Endothelial cell of hepatic sinusoid (primary cell): ENCODE data around the gene PAPPA.

Source experiments
- in situ Hi-C: cut with HindIII; loops from 2 replicates; pipeline ENCODE4 v1.10.0; 2017; ENCODE audit warnings: low sequenced_read_pairs

PAPPA gene

DNA sequence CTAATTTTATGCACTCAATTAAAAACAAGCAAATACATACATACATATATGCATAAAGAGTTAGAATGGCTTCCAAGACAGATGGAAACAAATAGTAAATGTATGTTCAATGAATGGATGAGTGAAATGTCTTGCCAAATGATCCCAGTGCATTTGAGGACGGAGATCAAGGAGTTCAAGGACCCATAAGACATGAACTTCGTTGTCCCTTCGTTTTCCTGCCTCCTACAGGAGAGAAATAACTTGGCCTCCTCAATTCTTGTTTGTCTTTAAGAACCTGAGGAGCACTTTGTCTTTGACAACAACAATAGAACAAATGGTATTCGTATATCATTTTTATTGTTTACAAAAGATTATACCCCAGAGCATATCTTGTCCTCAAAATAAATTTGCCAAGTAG, 2.4 kb upstream of the PAPPA start:
- in situ Hi-C loops = no loop called here

- in situ Hi-C loops = no loop called here
Observed at GRCh38 chr9:116151966-116152381, 1.6 kb upstream of the PAPPA start.

GRCh38 chr9:116152390-116152789, 1.2 kb upstream of the PAPPA start:
- in situ Hi-C loops = no loop called here

GRCh38 chr9:116152941-116153764, 438 bp upstream of the PAPPA start:
- in situ Hi-C loops = no loop called here

- in situ Hi-C loops = no loop called here
Observed at GRCh38 chr9:116154334-116154975, 864 bp downstream of the PAPPA start.

- in situ Hi-C loops = no loop called here
Observed at GRCh38 chr9:116154976-116155697, 1.5 kb downstream of the PAPPA start.

GRCh38 chr9:116155698-116156039, 2.1 kb downstream of the PAPPA start:
- in situ Hi-C loops = no loop called here

GRCh38 chr9:116156621-116157314, 3.2 kb downstream of the PAPPA start:
- in situ Hi-C loops = no loop called here

DNA sequence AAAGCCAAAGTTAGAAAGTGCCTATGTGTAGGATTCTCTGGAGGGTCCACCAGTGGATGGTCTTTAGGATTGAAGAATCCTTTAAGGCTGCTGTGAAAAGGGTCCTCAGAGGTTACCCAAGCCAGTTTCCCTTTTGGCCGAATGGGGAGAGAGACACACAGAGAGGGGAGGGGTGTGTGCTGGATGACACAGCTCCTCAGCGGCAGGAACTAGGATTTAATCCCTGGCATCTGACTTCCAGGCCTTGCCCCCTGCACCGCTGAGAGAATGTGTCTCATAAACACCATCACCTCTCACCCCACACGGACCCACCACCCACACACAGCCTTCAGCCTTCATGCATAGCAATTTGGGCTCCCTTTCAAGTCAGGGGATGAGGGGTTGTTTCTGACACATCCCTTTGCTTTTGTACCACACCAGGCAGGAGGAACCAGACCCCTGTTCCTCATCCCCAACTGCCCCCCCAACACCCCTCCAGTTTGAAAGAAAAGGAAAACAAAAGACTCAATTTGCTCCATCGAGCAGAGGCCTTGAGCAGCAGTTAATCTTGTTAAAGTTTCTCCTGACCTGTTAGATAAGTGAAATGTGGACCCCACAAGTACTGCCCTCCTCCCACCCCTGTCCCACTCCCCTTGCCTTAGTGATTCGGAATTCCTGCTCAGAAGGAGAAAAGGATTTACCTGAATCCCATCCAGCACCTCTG, 4.0 kb downstream of the PAPPA start:
- in situ Hi-C loops = no loop called here

DNA sequence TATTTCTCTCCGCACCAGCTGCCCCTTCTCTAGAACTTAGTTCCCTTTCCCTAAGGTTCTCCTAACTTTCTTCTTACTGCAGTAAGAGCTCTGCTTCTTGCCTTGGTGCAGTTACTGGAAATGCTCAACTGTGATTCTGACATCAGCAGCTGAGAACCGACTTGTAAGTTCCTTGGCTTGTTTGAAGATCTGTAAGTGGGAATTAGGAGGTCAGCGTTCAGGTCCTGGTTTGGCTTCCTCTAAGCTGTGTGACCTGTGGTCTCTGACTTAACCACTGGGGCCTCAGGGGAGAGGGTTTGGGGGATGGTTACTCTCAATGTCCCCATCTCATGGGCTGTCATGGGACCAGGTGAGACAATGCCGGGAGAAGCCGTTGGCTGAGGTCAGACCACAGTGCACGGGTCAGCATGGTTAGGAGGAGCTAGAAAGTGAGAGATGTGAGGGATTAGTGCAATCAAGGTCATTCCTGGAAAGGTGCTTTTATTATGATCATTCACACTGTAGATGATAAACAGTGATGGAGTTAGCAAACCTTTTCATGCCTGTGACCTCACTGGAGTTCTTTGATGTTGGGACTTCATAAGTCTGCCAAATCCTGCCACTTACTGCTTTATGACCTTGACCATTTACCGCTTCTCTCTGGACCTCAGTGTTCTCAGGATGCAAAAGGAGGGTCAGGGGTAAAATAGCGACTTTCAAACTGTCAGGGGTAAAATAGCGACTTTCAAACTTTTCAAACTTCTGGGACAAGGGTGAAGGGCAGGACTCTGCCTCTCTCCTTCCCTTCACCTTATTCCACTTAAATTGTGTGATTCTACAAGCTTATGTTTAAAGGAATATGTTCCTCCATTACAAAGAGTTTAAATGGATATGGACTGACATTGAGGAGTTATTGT, 7.3 kb downstream of the PAPPA start:
- in situ Hi-C loops = loop anchor here (5.0 kb wide), 1 partner anchor 61 kb away; no protein-coding TSS in a partner anchor

DNA sequence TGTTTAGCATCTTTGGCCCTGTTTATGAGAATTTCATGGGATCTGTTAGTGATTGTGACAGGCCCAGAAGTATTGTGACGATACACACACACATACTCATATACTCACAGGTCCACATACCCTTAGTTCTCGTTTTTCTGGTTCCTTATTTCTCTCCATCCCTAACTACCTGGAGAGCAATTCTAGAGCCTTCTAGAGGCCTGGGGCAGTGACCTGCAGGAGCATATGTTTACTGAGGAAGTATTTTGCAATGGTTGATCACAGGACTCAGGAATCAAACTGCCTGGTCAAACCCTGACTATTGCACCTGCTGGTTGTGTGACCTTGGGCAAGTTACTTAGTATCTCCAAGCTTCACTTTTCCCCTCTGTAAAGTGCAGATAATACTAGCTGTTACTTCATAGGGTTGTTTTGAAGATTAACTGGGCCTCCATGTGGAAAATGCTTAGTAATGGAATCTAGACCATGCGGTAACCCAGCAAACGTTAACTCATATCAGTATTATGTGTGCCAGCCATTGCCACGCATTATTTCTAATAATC, 8.7 kb downstream of the PAPPA start:
- in situ Hi-C loops = loop anchor here (5.0 kb wide), 1 partner anchor 60 kb away; no protein-coding TSS in a partner anchor

DNA sequence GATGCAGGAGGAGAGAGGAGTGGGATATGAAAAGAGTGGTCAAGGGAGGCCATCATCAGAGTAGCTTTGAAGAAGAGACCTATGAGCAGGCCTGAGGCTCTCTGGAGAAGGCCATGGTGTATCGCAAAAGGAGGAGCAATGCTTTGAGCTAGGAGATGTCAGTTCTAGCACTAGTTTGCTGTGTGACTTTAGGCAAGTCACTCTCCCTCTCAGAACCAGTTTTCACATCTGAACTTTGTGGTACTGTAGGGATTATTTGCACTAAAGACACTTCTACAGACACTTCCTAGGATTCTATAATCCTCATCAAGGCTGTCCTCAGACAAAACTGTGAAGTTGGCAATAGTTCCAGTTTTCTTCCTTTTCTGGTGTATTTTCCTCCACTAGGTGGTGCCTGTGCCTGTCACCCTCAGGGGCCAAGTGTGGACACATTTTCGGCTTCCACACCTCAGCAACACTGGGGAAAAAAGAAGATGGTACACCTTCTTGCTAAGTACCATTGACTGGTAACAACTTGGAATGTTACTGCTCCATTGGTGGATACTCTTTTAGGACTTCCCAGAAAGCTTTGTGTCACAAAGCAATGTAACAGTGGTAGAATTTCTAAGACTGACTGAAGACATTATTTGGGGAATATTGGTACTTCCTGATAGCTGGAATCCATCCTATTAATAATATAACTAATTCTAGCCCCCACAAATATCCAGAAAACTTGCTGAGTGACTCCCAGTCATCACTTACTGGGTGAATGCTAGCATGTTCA, 9.9 kb downstream of the PAPPA start:
- in situ Hi-C loops = loop anchor here (5.0 kb wide), 1 partner anchor 59 kb away; no protein-coding TSS in a partner anchor

DNA sequence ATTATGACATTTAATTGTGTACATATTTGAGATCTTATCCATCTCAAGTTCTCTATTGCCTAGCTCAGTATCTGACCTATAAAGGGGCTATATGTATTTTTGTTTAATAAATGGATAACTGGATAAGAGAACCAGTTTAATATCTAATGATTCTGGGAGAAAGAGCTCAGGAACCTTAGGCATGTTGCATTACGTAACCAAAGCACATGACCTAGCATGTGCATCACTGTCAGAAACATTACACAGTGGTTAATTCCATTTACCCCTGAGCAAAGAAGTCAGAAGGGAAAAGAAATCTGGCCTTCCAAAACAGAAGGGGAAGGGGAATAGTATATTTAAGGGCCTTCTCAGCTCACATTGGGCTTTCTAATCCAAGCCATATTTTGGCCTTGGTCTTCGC, 12.3 kb downstream of the PAPPA start:
- in situ Hi-C loops = no loop called here

GRCh38 chr9:116166713-116167112, 13.1 kb downstream of the PAPPA start:
- in situ Hi-C loops = no loop called here

GRCh38 chr9:116168231-116168630, 14.6 kb downstream of the PAPPA start:
- in situ Hi-C loops = no loop called here

GRCh38 chr9:116172216-116172615, 18.6 kb downstream of the PAPPA start:
- in situ Hi-C loops = no loop called here

- in situ Hi-C loops = no loop called here
Observed at GRCh38 chr9:116174347-116174746, 20.8 kb downstream of the PAPPA start.

DNA sequence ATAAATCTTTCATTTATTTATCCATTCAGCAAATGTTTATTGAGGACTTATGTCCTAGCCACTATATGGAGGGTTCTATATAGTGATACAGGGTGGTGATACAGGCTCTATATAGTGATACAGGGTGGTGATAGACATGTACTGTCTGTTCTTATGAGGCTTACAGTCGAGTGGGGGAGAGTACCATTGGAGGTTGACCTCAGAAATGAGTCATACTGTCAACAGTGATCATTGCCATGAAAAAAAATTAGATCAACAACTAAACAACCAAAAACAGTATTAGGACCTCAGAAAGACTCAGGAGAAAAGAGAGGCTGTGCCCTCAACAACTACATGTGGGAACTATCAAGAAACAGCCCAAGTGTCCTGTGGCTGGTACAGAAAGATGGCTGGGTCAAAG, 22.0 kb downstream of the PAPPA start:
- in situ Hi-C loops = no loop called here
